Tibial artery (tissue), 4 donors: ENCODE data around the gene BRME1.
A peak's percentile ranks its signal among the peaks of the same experiment; 100 is the strongest.

Experiments
- DNase-seq, 2 donors: peaks; one replicate each; pipeline ENCODE4 v3.0.0-alpha.2; 2019
- H3K27ac ChIP-seq, 2 donors: fragments of 200-600 bp; sonication (generic) in 1 of 2; 1 replicate in 1 of 2; 2 replicates in 1 of 2; pipeline ENCODE4 v1.5.1; 2018 to 2019; ENCODE audit warnings: mild to moderate bottlenecking in 1 of 2
- H3K27me3 ChIP-seq, 2 donors: fragments of 200-600 bp; sonication (generic) in 1 of 2; one replicate each; pipeline versions ENCODE4 v1.5.1 to v1.6.0; 2016 to 2019
- H3K36me3 ChIP-seq, 3 donors: fragments of 200-600 bp; sonication (generic) in 2 of 3; one replicate each; pipeline ENCODE4 v1.5.1; 2016 to 2019; ENCODE audit warnings: mild to moderate bottlenecking in 2 of 3
- H3K4me1 ChIP-seq, 4 donors: fragments of 200-600 bp; sonication (generic) in 2 of 4; 1 replicate in 3 of 4; 2 replicates in 1 of 4; pipeline ENCODE4 v1.5.1; 2016 to 2019
- H3K4me3 ChIP-seq, 2 donors: fragments of 200-600 bp; sonication (generic) in 1 of 2; 1 replicate in 1 of 2; 2 replicates in 1 of 2; pipeline ENCODE4 v1.5.1; 2018 to 2019; ENCODE audit warnings: mild to moderate bottlenecking in 2 of 2
- H3K9me3 ChIP-seq, 3 donors: fragments of 200-600 bp; sonication (generic) in 1 of 3; one replicate each; pipeline ENCODE4 v1.5.1; 2016 to 2019
- CTCF ChIP-seq, 2 experiments: fragments of 200-600 bp in 1 of 2; fragments of 450-650 bp in 1 of 2; IDR thresholded peaks; one replicate each; pipeline ENCODE4 v1.5.1; 2017 to 2019; ENCODE audit warnings: antibody characterized with exemption in 2 of 2, mild to moderate bottlenecking in 1 of 2, moderate library complexity in 1 of 2
- intact Hi-C: fragments of 100-400 bp; cut with DNase I; formaldehyde crosslinking; loops from one replicate; pipeline ENCODE4 v1.15.0; 2023; ENCODE audit warnings: low total_unique reads

Gene BRME1

GRCh38 chr19:13906521-13906904 is 596 bp upstream of the BRME1 start:
- Histone ChIP-seq H3K4me3 (peak overlapping the region; percentile 87 to 96), H3K27me3 (no peaks in the 10 kb centered on the region), H3K4me1 (peaks cover 0 to 18% (median 16%) of the 10 kb centered on the region in 4 donors), H3K27ac (peak overlapping the region; percentile 79), H3K36me3 (peaks cover 0 to 22% (median 16%) of the 10 kb centered on the region in 3 donors), H3K9me3 (no peaks in the 10 kb centered on the region)
- no peak for DNase-seq
- no peak for TF ChIP-seq CTCF (IDR thresholded peaks at IDR 0.05)
- intact Hi-C loops = no loop called here

GRCh38 chr19:13902993-13903555 is 2.8 kb downstream of the BRME1 start:
- Histone ChIP-seq H3K27me3 (no peaks in the 10 kb centered on the region), H3K4me1 (peaks cover 0 to 18% (median 16%) of the 10 kb centered on the region in 4 donors), H3K9me3 (no peaks in the 10 kb centered on the region), H3K36me3 (no peaks in the 10 kb centered on the region), H3K4me3 (no peak overlapping the region), H3K27ac (no peak overlapping the region)
- no peak for DNase-seq
- intact Hi-C loops = no loop called here
- TF ChIP-seq CTCF (IDR thresholded peaks at IDR 0.05) = no peak

- no peaks in the 10 kb centered on the region for H3K27me3 ChIP-seq
- H3K27ac ChIP-seq = no peak overlapping the region
These were observed 5.9 kb downstream of the BRME1 start for GRCh38 chr19:13899912-13900584.

GRCh38 chr19:13899393-13899792 is 6.5 kb downstream of the BRME1 start:
- Histone ChIP-seq H3K27ac (no peak overlapping the region), H3K27me3 (no peaks in the 10 kb centered on the region), H3K4me3 (no peak overlapping the region), H3K9me3 (no peaks in the 10 kb centered on the region), H3K36me3 (no peaks in the 10 kb centered on the region), H3K4me1 (no peaks in the 10 kb centered on the region)
- intact Hi-C loops = no loop called here
- TF ChIP-seq CTCF (IDR thresholded peaks at IDR 0.05) = no peak
- DNase-seq = no peak

More at GRCh38 chr19:13899912-13900584, 5.9 kb downstream of the BRME1 start:
- TF ChIP-seq CTCF (IDR thresholded peaks at IDR 0.05) = no peak
- Histone ChIP-seq H3K4me1 (no peaks in the 10 kb centered on the region), H3K4me3 (no peak overlapping the region), H3K9me3 (no peaks in the 10 kb centered on the region), H3K36me3 (no peaks in the 10 kb centered on the region)
- no peak for DNase-seq
- intact Hi-C loops = no loop called here

GRCh38 chr19:13896227-13896626 is 9.7 kb downstream of the BRME1 start:
- H3K27me3 ChIP-seq = no peaks in the 10 kb centered on the region
- DNase-seq = no peak
- intact Hi-C loops = no loop called here
- no peaks in the 10 kb centered on the region for H3K36me3 ChIP-seq
- no peak overlapping the region for H3K4me3 ChIP-seq
- no peaks in the 10 kb centered on the region for H3K9me3 ChIP-seq
- TF ChIP-seq CTCF (IDR thresholded peaks at IDR 0.05) = no peak
- H3K4me1 ChIP-seq = no peaks in the 10 kb centered on the region
- H3K27ac ChIP-seq = no peak overlapping the region
